Astrocyte of the cerebellum (primary cell): ENCODE data around the gene CCDC146.
"Not testable (repeated sequence)": the region's sequence is repeated elsewhere in the genome, so short reads cannot be mapped to it uniquely, and the experiment has no call there.

Experiments
- DNase-seq: peaks from one replicate; pipeline ENCODE4 v3.0.0-alpha.2; 2011; ENCODE audit warnings: low read depth
- H3K4me3 ChIP-seq: 2 replicates; pipeline ENCODE4 v1.5.1; 2011; ENCODE audit warnings: mild to moderate bottlenecking, low read depth, low read length, moderate library complexity
- in situ Hi-C: cut with HindIII; loops from 2 replicates; pipeline ENCODE4 v1.10.0; 2017; ENCODE audit warnings: low sequenced_read_pairs
- TF ChIP-seq, protein P1 (sequence below): IDR thresholded peaks from 2 replicates; pipeline ENCODE4 v1.5.1; 2012; ENCODE audit warnings: low read length, low read depth, moderate library complexity, mild to moderate bottlenecking; ENCODE audit errors: missing control alignments

Gene CCDC146

DNA sequence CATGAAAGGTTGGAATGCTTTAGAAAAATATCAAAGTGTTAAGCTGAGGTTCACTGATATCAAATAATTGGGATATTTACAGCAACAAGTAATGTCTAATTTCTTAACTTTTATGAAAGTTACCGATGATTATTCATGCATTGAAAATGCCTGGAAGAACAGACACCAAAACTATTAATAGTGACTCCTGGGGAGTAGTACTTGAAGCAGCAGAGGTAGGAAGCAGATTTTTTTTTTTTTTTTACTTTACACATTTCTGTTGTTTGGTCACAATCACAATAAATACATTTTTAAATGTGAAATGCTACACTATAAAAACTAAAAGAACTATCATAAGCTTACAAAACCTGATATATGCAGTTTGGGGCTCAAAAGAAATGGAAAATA lies 147.7 kb downstream of the CCDC146 start:
- in situ Hi-C loops, result no loop called here
- H3K4me3 ChIP-seq, result no peak overlapping the region
- TF ChIP-seq, protein P1, sequence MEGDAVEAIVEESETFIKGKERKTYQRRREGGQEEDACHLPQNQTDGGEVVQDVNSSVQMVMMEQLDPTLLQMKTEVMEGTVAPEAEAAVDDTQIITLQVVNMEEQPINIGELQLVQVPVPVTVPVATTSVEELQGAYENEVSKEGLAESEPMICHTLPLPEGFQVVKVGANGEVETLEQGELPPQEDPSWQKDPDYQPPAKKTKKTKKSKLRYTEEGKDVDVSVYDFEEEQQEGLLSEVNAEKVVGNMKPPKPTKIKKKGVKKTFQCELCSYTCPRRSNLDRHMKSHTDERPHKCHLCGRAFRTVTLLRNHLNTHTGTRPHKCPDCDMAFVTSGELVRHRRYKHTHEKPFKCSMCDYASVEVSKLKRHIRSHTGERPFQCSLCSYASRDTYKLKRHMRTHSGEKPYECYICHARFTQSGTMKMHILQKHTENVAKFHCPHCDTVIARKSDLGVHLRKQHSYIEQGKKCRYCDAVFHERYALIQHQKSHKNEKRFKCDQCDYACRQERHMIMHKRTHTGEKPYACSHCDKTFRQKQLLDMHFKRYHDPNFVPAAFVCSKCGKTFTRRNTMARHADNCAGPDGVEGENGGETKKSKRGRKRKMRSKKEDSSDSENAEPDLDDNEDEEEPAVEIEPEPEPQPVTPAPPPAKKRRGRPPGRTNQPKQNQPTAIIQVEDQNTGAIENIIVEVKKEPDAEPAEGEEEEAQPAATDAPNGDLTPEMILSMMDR, result no peak
- no peak for DNase-seq

DNA sequence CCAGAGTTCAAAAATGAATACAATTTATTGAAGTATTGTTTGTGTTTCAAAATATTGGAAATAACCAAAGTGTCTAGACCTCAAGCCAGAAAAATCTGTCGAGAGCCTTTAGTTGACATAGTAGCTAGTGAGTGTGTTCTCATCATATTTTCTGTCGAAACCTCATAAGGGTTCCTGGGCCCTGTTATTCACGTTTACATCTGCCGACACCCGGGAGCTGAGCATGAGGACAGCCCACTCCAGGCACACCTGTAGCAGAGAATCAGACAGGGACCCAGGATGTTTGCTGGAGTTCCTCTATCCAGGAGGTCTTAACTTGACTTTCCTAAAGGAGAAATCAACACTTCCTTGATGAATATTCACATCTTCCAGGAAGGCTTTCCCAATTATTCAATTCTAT lies 149.4 kb downstream of the CCDC146 start:
- in situ Hi-C loops, result no loop called here
- no peak overlapping the region for H3K4me3 ChIP-seq
- no peak for DNase-seq
- TF ChIP-seq, protein P1, result no peak

DNA sequence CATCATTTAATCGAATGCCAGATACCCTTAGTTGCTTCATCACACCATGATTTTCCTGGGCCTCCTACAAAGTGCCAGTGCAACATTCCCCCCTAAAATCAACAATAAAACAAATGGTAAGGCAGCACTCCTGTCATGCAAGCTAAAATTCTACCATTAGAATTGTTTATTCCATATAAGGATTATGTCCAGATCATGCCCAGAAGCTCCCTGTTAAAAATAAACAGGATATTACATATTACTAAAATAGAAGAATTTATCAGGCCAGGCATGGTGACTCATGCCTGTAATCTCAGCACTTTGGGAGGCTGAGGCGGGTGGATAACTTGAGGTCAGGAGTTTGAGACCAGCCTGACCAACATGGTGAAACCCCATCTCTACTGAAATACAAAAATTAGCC lies 153.2 kb downstream of the CCDC146 start:
- DNase-seq, H3K4me3 ChIP-seq, in situ Hi-C loops: not testable (repeated sequence)

DNA sequence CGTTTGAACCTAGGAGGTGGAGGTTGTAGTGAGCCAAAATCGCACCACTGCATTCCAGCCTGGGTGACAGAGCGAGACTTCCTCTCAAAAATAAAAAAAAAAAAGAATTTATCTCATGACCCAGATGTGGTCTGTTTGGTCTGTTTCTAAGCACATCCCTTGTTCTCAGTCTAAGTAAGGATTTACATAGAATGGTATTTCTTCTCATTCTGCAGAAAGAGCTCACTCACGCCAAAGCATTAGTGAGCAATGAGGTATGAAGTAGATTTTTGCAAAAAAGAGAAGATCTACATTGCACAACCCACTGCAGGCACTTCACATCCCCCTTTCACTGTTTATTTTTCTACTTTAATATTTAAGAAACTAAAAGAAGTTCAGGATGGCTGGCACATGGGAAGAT lies 153.7 kb downstream of the CCDC146 start:
- DNase-seq, result no peak
- in situ Hi-C loops, result no loop called here
- TF ChIP-seq, protein P1, result no peak
- H3K4me3 ChIP-seq, result no peak overlapping the region

DNA sequence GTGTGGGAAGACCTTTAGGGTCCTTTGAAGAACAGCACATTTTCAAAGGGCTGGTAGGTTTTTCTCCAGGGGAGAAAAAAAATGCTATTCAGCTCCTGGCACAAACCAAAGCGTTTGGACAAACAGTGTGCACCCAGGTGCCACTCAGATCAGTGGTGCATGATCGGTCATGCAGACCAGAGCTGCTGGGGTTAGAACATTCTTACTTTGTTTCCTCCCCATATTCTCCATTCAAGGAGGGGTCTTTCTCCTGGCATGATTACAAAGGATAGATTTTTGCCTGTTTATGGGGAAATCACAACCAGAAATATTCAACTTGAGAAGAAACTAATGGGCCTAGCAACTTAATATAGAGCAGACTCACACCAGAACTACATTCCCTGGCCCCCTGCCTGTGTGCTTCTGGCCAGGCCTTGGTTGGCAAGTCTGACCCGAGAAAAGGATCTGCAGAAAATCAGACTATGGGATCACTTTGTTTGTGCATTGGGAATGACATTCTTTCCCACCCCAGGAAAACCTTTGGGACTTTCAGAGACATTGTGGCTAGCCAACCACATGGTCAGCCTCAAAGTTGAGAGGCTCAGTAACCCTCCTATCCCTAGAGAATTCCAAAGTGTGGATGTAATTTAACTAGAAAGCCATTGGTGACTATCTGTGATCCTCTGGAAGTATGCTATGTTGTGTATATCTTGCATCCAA lies 159.5 kb downstream of the CCDC146 start:
- TF ChIP-seq, protein P1, result no peak
- no peak for DNase-seq
- no peak overlapping the region for H3K4me3 ChIP-seq
- in situ Hi-C loops, result no loop called here

DNA sequence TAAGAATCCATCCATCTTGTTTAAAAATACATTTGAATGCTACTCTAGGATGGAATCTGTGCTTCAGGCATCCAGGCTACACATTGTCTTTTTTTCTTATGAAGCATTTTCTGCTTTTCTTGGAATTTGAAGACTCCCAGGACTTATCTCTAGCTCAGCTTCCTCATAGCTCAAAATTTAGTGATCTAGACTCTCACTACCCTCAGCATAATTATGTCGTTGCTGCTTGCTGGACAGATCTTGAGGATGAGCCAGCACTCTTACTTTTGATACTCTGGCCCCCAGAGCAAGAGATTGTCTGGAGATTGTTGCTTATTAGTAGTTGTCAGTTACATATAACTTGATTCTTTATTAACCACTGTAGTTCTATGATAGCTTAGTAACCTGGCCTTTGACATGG lies 160.5 kb downstream of the CCDC146 start:
- TF ChIP-seq, protein P1, result no peak
- no peak overlapping the region for H3K4me3 ChIP-seq
- no peak for DNase-seq
- in situ Hi-C loops, result no loop called here

DNA sequence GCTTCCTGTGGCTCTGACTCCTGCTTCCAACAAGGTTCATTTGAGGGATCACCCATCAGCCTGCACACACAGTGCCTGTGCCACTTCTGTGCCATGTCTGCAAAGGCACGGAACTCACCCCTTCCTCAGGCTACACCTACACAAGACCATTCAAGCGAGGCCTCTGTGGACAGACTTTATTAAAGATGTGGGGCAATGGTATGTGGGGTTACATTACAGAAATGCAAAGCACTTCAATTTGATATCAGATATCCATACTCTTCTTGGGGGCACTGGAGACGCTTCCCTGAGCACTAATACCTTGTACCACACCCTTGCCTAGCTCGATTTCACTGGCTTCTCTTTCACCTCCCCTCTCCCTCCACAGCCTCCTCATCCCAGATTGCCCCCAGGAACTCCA lies 161.6 kb downstream of the CCDC146 start:
- DNase-seq, result no peak
- in situ Hi-C loops, result no loop called here
- no peak overlapping the region for H3K4me3 ChIP-seq
- TF ChIP-seq, protein P1, result no peak
